Stimulated activated naive CD8-positive, alpha-beta T cell treated with anti-CD3 and anti-CD28 coated beads, Interleukin-15, amount 100 ng/mL, for 72 hours (primary cell): Measurements from ENCODE around the gene HMGB3.

Source experiments
- ATAC-seq: fragments of 150-1000 bp; cut with Tn5 transposase; 2 replicates; pipeline ENCODE4 v1.10.0; 2021; ENCODE audit warnings: mild to moderate bottlenecking, moderate library complexity
- DNase-seq, 2 donors: peaks; one replicate each; pipeline ENCODE4 v3.0.0; 2021 to 2022
- H3K27ac Mint-ChIP-seq, 2 donors: one replicate each; pipeline ENCODE4 v1.8.0; 2022; ENCODE audit warnings: mild to moderate bottlenecking in 2 of 2, mixed read lengths in 2 of 2, moderate library complexity in 2 of 2
- H3K27me3 Mint-ChIP-seq: one replicate; pipeline ENCODE4 v1.8.0; 2022; ENCODE audit warnings: mixed read lengths
- H3K4me1 Mint-ChIP-seq: one replicate; pipeline ENCODE4 v1.8.0; 2022; ENCODE audit warnings: mild to moderate bottlenecking, mixed read lengths
- H3K4me3 Mint-ChIP-seq, 2 donors: one replicate each; pipeline ENCODE4 v1.8.0; 2022; ENCODE audit warnings: mild to moderate bottlenecking in 2 of 2, mixed read lengths in 2 of 2, moderate library complexity in 1 of 2
- H3K9me3 Mint-ChIP-seq, 2 donors: one replicate each; pipeline ENCODE4 v1.8.0; 2022; ENCODE audit warnings: mixed read lengths in 2 of 2

Gene HMGB3

GRCh38 chrX:151000861-151001331, 17.8 kb downstream of the HMGB3 start:
- H3K27ac Mint-ChIP-seq: no peak overlapping the region
- no peak overlapping the region for H3K4me3 Mint-ChIP-seq
- H3K4me1 Mint-ChIP-seq: no peaks in the 10 kb centered on the region
- no peak for DNase-seq
- H3K27me3 Mint-ChIP-seq: no peaks in the 10 kb centered on the region
- H3K9me3 Mint-ChIP-seq: no peaks in the 10 kb centered on the region
- ATAC-seq: no peak

- Mint-ChIP-seq H3K4me3 (no peak overlapping the region), H3K27me3 (no peaks in the 10 kb centered on the region), H3K27ac (peak overlapping the region in 1 of 2 donors; percentile 19), H3K4me1 (no peaks in the 10 kb centered on the region), H3K9me3 (no peaks in the 10 kb centered on the region)
- ATAC-seq (no peak), DNase-seq (no peak)
Observed at GRCh38 chrX:151004085-151004484, 20.9 kb downstream of the HMGB3 start.

- Mint-ChIP-seq H3K27me3 (no peaks in the 10 kb centered on the region), H3K4me3 (no peak overlapping the region), H3K9me3 (no peaks in the 10 kb centered on the region), H3K27ac (no peak overlapping the region), H3K4me1 (no peaks in the 10 kb centered on the region)
- DNase-seq: no peak
- no peak for ATAC-seq
Observed at GRCh38 chrX:151006410-151007109, 23.4 kb downstream of the HMGB3 start.

- DNase-seq (no peak), ATAC-seq (no peak)
- Mint-ChIP-seq H3K4me3 (no peak overlapping the region), H3K27ac (no peak overlapping the region), H3K9me3 (no peaks in the 10 kb centered on the region), H3K4me1 (no peaks in the 10 kb centered on the region), H3K27me3 (no peaks in the 10 kb centered on the region)
Observed at GRCh38 chrX:151009582-151009981, 26.4 kb downstream of the HMGB3 start.

GRCh38 chrX:151013164-151013743, 30.1 kb downstream of the HMGB3 start:
- H3K27me3 Mint-ChIP-seq: no peaks in the 10 kb centered on the region

GRCh38 chrX:151015684-151016083, 32.5 kb downstream of the HMGB3 start:
- no peaks in the 10 kb centered on the region for H3K4me1 Mint-ChIP-seq
- H3K9me3 Mint-ChIP-seq: no peaks in the 10 kb centered on the region
- H3K4me3 Mint-ChIP-seq: no peak overlapping the region
- no peak for ATAC-seq
- no peaks in the 10 kb centered on the region for H3K27me3 Mint-ChIP-seq
- no peak for DNase-seq
- no peak overlapping the region for H3K27ac Mint-ChIP-seq

More at GRCh38 chrX:151013164-151013743, 30.1 kb downstream of the HMGB3 start:
- DNase-seq (no peak), ATAC-seq (no peak)
- no peaks in the 10 kb centered on the region for H3K9me3 Mint-ChIP-seq
- no peak overlapping the region for H3K4me3 Mint-ChIP-seq
- no peaks in the 10 kb centered on the region for H3K4me1 Mint-ChIP-seq
- H3K27ac Mint-ChIP-seq: no peak overlapping the region

- DNase-seq: no peak
- Mint-ChIP-seq H3K4me3 (no peak overlapping the region), H3K27me3 (no peaks in the 10 kb centered on the region), H3K9me3 (no peaks in the 10 kb centered on the region), H3K27ac (no peak overlapping the region), H3K4me1 (no peaks in the 10 kb centered on the region)
- no peak for ATAC-seq
Observed at GRCh38 chrX:151019856-151020255, 36.7 kb downstream of the HMGB3 start.

GRCh38 chrX:151030845-151031244, 47.7 kb downstream of the HMGB3 start:
- no peaks in the 10 kb centered on the region for H3K27me3 Mint-ChIP-seq
- DNase-seq (peak in 1 of 2 donors; percentile 7), ATAC-seq (peak; percentile 92)
- peaks cover 0 to 5% of the 10 kb centered on the region in 2 donors for H3K9me3 Mint-ChIP-seq
- H3K4me3 Mint-ChIP-seq: no peak overlapping the region
- H3K27ac Mint-ChIP-seq: no peak overlapping the region
- peaks cover 7% of the 10 kb centered on the region for H3K4me1 Mint-ChIP-seq

GRCh38 chrX:151031391-151031975, 48.3 kb downstream of the HMGB3 start:
- no peaks in the 10 kb centered on the region for H3K27me3 Mint-ChIP-seq
- peaks cover 7% of the 10 kb centered on the region for H3K4me1 Mint-ChIP-seq
- H3K4me3 Mint-ChIP-seq: no peak overlapping the region
- peak overlapping the region in 1 of 2 donors; percentile 82 for H3K27ac Mint-ChIP-seq
- DNase-seq: no peak
- H3K9me3 Mint-ChIP-seq: peaks cover 0 to 5% of the 10 kb centered on the region in 2 donors
- peak; percentile 37 for ATAC-seq

- H3K27me3 Mint-ChIP-seq: peaks cover 3% of the 10 kb centered on the region
- no peaks in the 10 kb centered on the region for H3K4me1 Mint-ChIP-seq
- H3K27ac Mint-ChIP-seq: no peak overlapping the region
- no peak for ATAC-seq
- DNase-seq: no peak
- H3K9me3 Mint-ChIP-seq: no peaks in the 10 kb centered on the region
- H3K4me3 Mint-ChIP-seq: no peak overlapping the region
Observed at GRCh38 chrX:151039351-151039750, 56.2 kb downstream of the HMGB3 start.
